Smooth muscle cell (in vitro differentiated cells): ENCODE results near the gene ADAMTS13. TPM values are rescaled to one million over a fixed set of nuclear protein-coding genes. Genes with fewer than 3 reads are reported as not detected.

Source experiments
- DNase-seq: peaks from one replicate; lab custom pipeline; 2025; ENCODE audit not compliant: unreplicated experiment; lab: John Stamatoyannopoulos, UW
- H2AFZ ChIP-seq: fragments of 200-600 bp; sonication (generic); 2 replicates; pipeline ENCODE4 v1.6.0; 2016; ENCODE audit warnings: antibody characterized with exemption, low read depth, mild to moderate bottlenecking
- H3F3A ChIP-seq: fragments of 200-600 bp; sonication (generic); 2 replicates; pipeline ENCODE4 v1.6.0; 2017; ENCODE audit warnings: antibody characterized with exemption, low read depth
- H3K27ac ChIP-seq: fragments of 200-600 bp; sonication (generic); 2 replicates; pipeline ENCODE4 v1.5.1; 2016; ENCODE audit warnings: low read depth, mild to moderate bottlenecking
- H3K27me3 ChIP-seq: fragments of 200-600 bp; sonication (generic); 2 replicates; pipeline ENCODE4 v1.6.1; 2016; ENCODE audit warnings: low read depth, mild to moderate bottlenecking
- H3K36me3 ChIP-seq: fragments of 200-600 bp; sonication (generic); 2 replicates; pipeline ENCODE4 v1.5.1; 2016; ENCODE audit warnings: low read depth
- H3K4me1 ChIP-seq: fragments of 200-600 bp; sonication (generic); 2 replicates; pipeline ENCODE4 v1.5.1; 2016; ENCODE audit warnings: low read depth
- H3K4me2 ChIP-seq: fragments of 200-600 bp; sonication (generic); 2 replicates; pipeline ENCODE4 v1.6.0; 2016; ENCODE audit warnings: mild to moderate bottlenecking
- H3K4me3 ChIP-seq: fragments of 200-600 bp; sonication (generic); 2 replicates; pipeline ENCODE4 v1.5.1; 2016; ENCODE audit warnings: mild to moderate bottlenecking
- H3K79me2 ChIP-seq: fragments of 200-600 bp; sonication (generic); 2 replicates; pipeline ENCODE4 v1.6.0; 2016; ENCODE audit warnings: low read depth, mild to moderate bottlenecking
- H3K9ac ChIP-seq: fragments of 200-600 bp; sonication (generic); 2 replicates; pipeline ENCODE4 v1.6.0; 2016; ENCODE audit warnings: low read depth
- H3K9me3 ChIP-seq: fragments of 200-600 bp; sonication (generic); replicated peaks from 2 replicates; pipeline ENCODE4 v1.5.1; 2016; ENCODE audit warnings: low read depth
- H4K20me1 ChIP-seq: fragments of 200-600 bp; sonication (generic); 2 replicates; pipeline ENCODE4 v1.6.0; 2016; ENCODE audit warnings: low read depth
- WGBS: methylation state at CpG from one replicate; pipeline ENCODE4 v1.1.7; 2016; ENCODE audit warnings: low lambda C conversion rate; 5-methylcytosine and 5-hydroxymethylcytosine counted together
- polyA plus RNA-seq: library from polyadenylated mRNA; unstranded; fragments of >200 nt; fragmentation: Nextera tagmentation; extraction: Ambion mirVana; gene quantifications from 2 replicates; pipeline ENCODE4 v1.2.1, GENCODE V29; 2016
- total RNA-seq: library from RNA; depleted of rRNA; stranded (reverse); fragments of >200 nt; gene quantifications from 2 replicates; pipeline ENCODE4 v1.2.3, GENCODE V29; 2014
- TF ChIP-seq, protein P1 (sequence below): fragments of 200-600 bp; sonication (generic); IDR thresholded peaks from 2 replicates; pipeline ENCODE4 v1.5.1; 2017; ENCODE audit warnings: borderline replicate concordance, mild to moderate bottlenecking, antibody characterized with exemption; ENCODE audit not compliant: insufficient read depth, poor library complexity, severe bottlenecking

Gene ADAMTS13
- total and polyA plus RNA-seq, 2 experiments from 2014 or later = 3.1 to 3.7 TPM

DNA sequence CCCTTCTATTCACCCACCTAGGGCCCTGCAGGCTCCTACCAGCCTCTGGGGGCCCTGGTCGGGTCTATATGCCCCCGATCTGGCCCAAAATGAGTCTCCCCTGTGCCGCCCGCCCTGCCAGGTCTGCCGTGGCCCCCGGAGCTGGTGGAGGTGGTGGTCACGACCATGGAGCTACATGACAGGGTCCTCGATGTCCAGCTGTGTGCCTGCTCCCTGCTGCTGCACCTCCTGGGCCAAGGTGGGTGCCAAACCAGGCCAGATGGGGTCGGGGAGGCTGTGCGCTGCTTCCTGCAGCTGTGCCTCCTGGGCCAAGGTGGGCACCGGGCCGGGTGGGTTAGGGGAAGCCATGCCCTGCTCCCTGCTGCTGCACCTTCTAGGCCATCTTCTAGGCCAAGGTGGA is 21.9 kb upstream of the ADAMTS13 start:
- Histone ChIP-seq H3K79me2 (no peaks in the 10 kb centered on the region), H3F3A (no peaks in the 10 kb centered on the region), H3K4me2 (no peak overlapping the region), H2AFZ (no peak overlapping the region), H3K27ac (no peak overlapping the region), H3K9me3 (no peaks in the 10 kb centered on the region), H3K9ac (no peak overlapping the region), H3K4me3 (no peak overlapping the region), H3K36me3 (no peaks in the 10 kb centered on the region), H4K20me1 (peaks cover 10% of the 10 kb centered on the region), H3K27me3 (no peaks in the 10 kb centered on the region), H3K4me1 (no peaks in the 10 kb centered on the region)
- WGBS = 95% methylated on average over 12 of the region's 12 CpGs
- TF ChIP-seq, protein P1, sequence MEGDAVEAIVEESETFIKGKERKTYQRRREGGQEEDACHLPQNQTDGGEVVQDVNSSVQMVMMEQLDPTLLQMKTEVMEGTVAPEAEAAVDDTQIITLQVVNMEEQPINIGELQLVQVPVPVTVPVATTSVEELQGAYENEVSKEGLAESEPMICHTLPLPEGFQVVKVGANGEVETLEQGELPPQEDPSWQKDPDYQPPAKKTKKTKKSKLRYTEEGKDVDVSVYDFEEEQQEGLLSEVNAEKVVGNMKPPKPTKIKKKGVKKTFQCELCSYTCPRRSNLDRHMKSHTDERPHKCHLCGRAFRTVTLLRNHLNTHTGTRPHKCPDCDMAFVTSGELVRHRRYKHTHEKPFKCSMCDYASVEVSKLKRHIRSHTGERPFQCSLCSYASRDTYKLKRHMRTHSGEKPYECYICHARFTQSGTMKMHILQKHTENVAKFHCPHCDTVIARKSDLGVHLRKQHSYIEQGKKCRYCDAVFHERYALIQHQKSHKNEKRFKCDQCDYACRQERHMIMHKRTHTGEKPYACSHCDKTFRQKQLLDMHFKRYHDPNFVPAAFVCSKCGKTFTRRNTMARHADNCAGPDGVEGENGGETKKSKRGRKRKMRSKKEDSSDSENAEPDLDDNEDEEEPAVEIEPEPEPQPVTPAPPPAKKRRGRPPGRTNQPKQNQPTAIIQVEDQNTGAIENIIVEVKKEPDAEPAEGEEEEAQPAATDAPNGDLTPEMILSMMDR = no peak
- no peak for DNase-seq

DNA sequence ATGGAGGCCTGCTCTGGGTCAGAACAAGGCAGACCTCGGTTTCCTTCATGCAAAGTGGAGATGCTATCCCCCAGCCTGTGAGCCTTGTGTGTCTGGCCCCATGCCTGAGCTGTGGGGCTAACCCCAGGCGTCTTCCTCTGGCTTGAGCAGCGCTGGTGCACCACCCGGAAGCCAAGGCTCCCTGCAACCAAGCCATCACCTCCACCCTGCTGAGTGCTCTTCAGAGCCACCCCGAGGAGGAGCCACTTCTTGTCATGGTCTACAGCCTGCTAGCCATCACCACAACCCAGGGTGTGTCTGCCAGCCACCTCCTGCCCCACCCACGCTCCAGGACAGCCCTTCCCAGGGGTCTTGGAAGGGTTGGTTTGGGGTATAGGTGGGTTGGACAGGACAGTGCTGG is 20.6 kb upstream of the ADAMTS13 start:
- H3K4me1 ChIP-seq = no peaks in the 10 kb centered on the region
- H3K9ac ChIP-seq = no peak overlapping the region
- H3K79me2 ChIP-seq = no peaks in the 10 kb centered on the region
- TF ChIP-seq, protein P1 = no peak
- no peaks in the 10 kb centered on the region for H3K27me3 ChIP-seq
- H2AFZ ChIP-seq = no peak overlapping the region
- 94% methylated on average over 6 of the region's 6 CpGs for WGBS
- no peak overlapping the region for H3K27ac ChIP-seq
- no peaks in the 10 kb centered on the region for H3K9me3 ChIP-seq
- peaks cover 10% of the 10 kb centered on the region for H4K20me1 ChIP-seq
- DNase-seq = no peak
- no peaks in the 10 kb centered on the region for H3K36me3 ChIP-seq
- H3F3A ChIP-seq = no peaks in the 10 kb centered on the region
- no peak overlapping the region for H3K4me3 ChIP-seq
- no peak overlapping the region for H3K4me2 ChIP-seq

DNA sequence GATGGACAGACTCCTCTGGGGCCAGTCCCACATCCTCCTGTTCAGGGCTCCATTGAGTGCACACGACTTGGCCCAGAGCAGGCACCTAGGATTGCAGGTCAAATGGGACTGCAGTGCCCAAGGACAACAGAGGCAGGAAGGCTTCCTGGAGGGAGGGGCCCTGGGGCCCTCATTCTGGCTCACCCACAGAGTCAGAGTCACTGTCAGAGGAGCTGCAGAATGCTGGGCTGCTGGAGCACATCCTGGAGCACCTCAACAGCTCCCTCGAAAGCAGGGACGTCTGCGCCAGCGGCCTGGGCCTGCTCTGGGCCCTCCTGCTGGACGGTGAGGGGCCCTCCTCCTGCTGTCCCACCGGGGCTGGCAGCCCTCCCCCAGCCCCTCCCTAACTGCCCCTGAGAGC is 19.5 kb upstream of the ADAMTS13 start:
- H3K4me2 ChIP-seq = no peak overlapping the region
- no peak for DNase-seq
- H3K4me1 ChIP-seq = no peaks in the 10 kb centered on the region
- TF ChIP-seq, protein P1 = no peak
- H3K79me2 ChIP-seq = no peaks in the 10 kb centered on the region
- no peaks in the 10 kb centered on the region for H3K27me3 ChIP-seq
- H3F3A ChIP-seq = no peaks in the 10 kb centered on the region
- H2AFZ ChIP-seq = no peak overlapping the region
- peaks cover 10% of the 10 kb centered on the region for H4K20me1 ChIP-seq
- H3K27ac ChIP-seq = no peak overlapping the region
- H3K36me3 ChIP-seq = no peaks in the 10 kb centered on the region
- H3K4me3 ChIP-seq = no peak overlapping the region
- H3K9me3 ChIP-seq = no peaks in the 10 kb centered on the region
- no peak overlapping the region for H3K9ac ChIP-seq
- WGBS = 88% methylated on average over 7 of the region's 7 CpGs

DNA sequence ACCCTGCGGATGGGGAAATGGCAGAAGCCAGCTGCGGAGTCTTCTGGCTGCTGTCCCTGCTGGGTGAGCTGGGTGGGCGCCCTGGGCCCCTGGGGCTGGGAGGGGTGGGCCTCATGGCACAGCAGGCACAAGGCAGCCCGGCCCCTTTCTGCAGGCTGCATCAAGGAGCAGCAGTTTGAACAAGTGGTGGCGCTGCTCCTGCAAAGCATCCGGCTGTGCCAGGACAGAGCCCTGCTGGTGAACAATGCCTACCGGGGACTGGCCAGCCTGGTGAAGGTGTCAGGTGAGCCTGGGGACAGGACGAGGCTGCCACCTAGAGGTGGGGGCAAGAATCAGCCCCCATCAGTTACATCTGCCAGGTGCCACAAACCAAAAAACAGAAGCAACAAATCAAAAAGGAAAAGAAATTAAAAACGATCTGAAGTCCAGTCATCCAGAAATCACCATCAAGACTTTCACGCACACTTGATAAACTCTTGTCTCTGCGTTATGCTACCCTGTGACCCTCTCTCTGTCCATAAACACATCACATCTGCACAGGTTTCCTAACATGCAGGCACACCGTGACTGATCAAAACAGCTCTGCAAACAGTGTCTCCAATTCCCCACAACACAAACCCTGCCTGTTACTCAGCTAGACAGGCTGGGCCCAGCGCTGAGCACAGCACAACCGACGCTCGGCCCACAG is 18.3 kb upstream of the ADAMTS13 start:
- Histone ChIP-seq H3K9ac (no peak overlapping the region), H3F3A (no peaks in the 10 kb centered on the region)
- 88% methylated on average over 16 of the region's 16 CpGs for WGBS

More for the DNA sequence above, 18.3 kb upstream of the ADAMTS13 start:
- Histone ChIP-seq H4K20me1 (peaks cover 10% of the 10 kb centered on the region), H3K4me3 (no peak overlapping the region), H3K79me2 (no peaks in the 10 kb centered on the region), H3K27ac (no peak overlapping the region), H3K4me1 (no peaks in the 10 kb centered on the region), H3K36me3 (no peaks in the 10 kb centered on the region), H3K9me3 (no peaks in the 10 kb centered on the region), H3K4me2 (no peak overlapping the region), H3K27me3 (no peaks in the 10 kb centered on the region), H2AFZ (no peak overlapping the region)
- no peak for DNase-seq
- TF ChIP-seq, protein P1 = peak; percentile 44
